Measurements from ENCODE around the gene PRAMEF10.
"Not testable (repeated sequence)": the region's sequence is repeated elsewhere in the genome, so short reads cannot be mapped to it uniquely, and the experiment has no call there.

- TF ChIP-seq, protein P1, sequence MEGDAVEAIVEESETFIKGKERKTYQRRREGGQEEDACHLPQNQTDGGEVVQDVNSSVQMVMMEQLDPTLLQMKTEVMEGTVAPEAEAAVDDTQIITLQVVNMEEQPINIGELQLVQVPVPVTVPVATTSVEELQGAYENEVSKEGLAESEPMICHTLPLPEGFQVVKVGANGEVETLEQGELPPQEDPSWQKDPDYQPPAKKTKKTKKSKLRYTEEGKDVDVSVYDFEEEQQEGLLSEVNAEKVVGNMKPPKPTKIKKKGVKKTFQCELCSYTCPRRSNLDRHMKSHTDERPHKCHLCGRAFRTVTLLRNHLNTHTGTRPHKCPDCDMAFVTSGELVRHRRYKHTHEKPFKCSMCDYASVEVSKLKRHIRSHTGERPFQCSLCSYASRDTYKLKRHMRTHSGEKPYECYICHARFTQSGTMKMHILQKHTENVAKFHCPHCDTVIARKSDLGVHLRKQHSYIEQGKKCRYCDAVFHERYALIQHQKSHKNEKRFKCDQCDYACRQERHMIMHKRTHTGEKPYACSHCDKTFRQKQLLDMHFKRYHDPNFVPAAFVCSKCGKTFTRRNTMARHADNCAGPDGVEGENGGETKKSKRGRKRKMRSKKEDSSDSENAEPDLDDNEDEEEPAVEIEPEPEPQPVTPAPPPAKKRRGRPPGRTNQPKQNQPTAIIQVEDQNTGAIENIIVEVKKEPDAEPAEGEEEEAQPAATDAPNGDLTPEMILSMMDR (IDR thresholded peaks at IDR 0.05) = not testable (repeated sequence)
- not testable (repeated sequence) for TF ChIP-seq POLR2A (IDR thresholded peaks at IDR 0.05)
Measured at GRCh38 chr1:12886101-12886500, 12.0 kb downstream of the PRAMEF10 start, which contains the start of gene PRAMEF4.

All from testis (tissue), 2 donors.